Metanephros (tissue), 1 donor: ENCODE measurements around the gene TAS2R14. TPM values are rescaled to one million over a fixed set of nuclear protein-coding genes. Genes with fewer than 3 reads are reported as not detected.

Experiments used
- total RNA-seq: library from RNA; depleted of rRNA; stranded (reverse); fragments of >200 nt; gene quantifications from one replicate; pipeline ENCODE4 v1.2.3, GENCODE V29; 2014

TAS2R14 gene
- 8.2 TPM for total RNA-seq

GRCh38 chr12:10939163-10939562 is at the start of gene TAS2R14:
Gene TAS2R14, minus strand, starts transcription at chr12:10939263. Its CDS starts 56 bp downstream, at chr12:10939207.

GRCh38 chr12:10986812-10987211 is 47.7 kb upstream of the TAS2R14 start, which contains the start of gene TAS2R50:
Gene TAS2R50, minus strand, starts transcription at chr12:10986912. Its CDS starts 52 bp downstream, at chr12:10986860.

GRCh38 chr12:10928746-10929286 is 10.2 kb downstream of the TAS2R14 start, which contains the start of gene PRH2:
Gene PRH2, plus strand, starts transcription at chr12:10929236. Its CDS starts 38 bp downstream, at chr12:10929274.

GRCh38 chr12:10909462-10909861 is 29.6 kb downstream of the TAS2R14 start, which contains the start of gene TAS2R13:
Gene TAS2R13, minus strand, starts transcription at chr12:10909562. Its CDS starts 264 bp downstream, at chr12:10909298.

Other genes starting within 250 kb of the TAS2R14 start
- 256 TPM for gene YBX3, start 215.9 kb downstream of the TAS2R14 start, total RNA-seq
- not detected for gene TAS2R7, start 136.6 kb downstream of the TAS2R14 start, total RNA-seq
- gene TAS2R8, start 132.0 kb downstream of the TAS2R14 start, total RNA-seq, result 0.18 TPM
- gene TAS2R9, start 129.1 kb downstream of the TAS2R14 start, total RNA-seq, result not detected
- gene TAS2R10, start 112.9 kb downstream of the TAS2R14 start, total RNA-seq, result 1.6 TPM
- 7.2 TPM for gene PRR4, start 89.8 kb downstream of the TAS2R14 start, total RNA-seq
- gene PRH1, start 55.0 kb downstream of the TAS2R14 start, total RNA-seq, result 67.3 TPM
- gene TAS2R13, start 29.7 kb downstream of the TAS2R14 start, total RNA-seq, result 5.3 TPM
- gene PRH2, start 10.0 kb downstream of the TAS2R14 start, total RNA-seq, result 0.70 TPM
- 7.0 TPM for gene TAS2R50, start 47.6 kb upstream of the TAS2R14 start, total RNA-seq
- 9.4 TPM for gene TAS2R20, start 59.0 kb upstream of the TAS2R14 start, total RNA-seq
- 14.1 TPM for gene TAS2R19, start 83.4 kb upstream of the TAS2R14 start, total RNA-seq
- 18.9 TPM for gene TAS2R31, start 92.1 kb upstream of the TAS2R14 start, total RNA-seq
- gene TAS2R46, start 123.0 kb upstream of the TAS2R14 start, total RNA-seq, result 6.7 TPM
- 10.3 TPM for gene TAS2R43, start 153.1 kb upstream of the TAS2R14 start, total RNA-seq
- gene TAS2R30, start 195.4 kb upstream of the TAS2R14 start, total RNA-seq, result 15.6 TPM
- 6.7 TPM for gene SMIM10L1, start 231.9 kb upstream of the TAS2R14 start, total RNA-seq
- not detected for gene TAS2R42, start 247.7 kb upstream of the TAS2R14 start, total RNA-seq